Ectodermal cell (in vitro differentiated cells): Measurements from ENCODE around the gene LIMS2.

Source experiments
- H3K27ac ChIP-seq: 2 replicates; pipeline ENCODE4 v1.7.0; 2013; ENCODE audit warnings: mild to moderate bottlenecking, low read depth, low read length; ENCODE audit not compliant: insufficient read depth, poor library complexity, severe bottlenecking
- H3K27me3 ChIP-seq: 2 replicates; pipeline ENCODE4 v1.7.0; 2013; ENCODE audit warnings: mild to moderate bottlenecking, low read length; ENCODE audit not compliant: insufficient read depth, control insufficient read depth, poor library complexity, severe bottlenecking
- H3K36me3 ChIP-seq: one replicate; pipeline ENCODE4 v1.7.0; 2013; ENCODE audit warnings: low read length; ENCODE audit not compliant: control insufficient read depth, insufficient read depth
- H3K4me1 ChIP-seq: one replicate; pipeline ENCODE4 v1.7.0; 2013; ENCODE audit warnings: low read length; ENCODE audit not compliant: control insufficient read depth, insufficient read depth
- H3K4me3 ChIP-seq: 2 replicates; pipeline ENCODE4 v1.7.0; 2013; ENCODE audit warnings: low read depth, low read length, control low read depth; ENCODE audit not compliant: insufficient read depth
- H3K9me3 ChIP-seq: 2 replicates; pipeline ENCODE4 v1.7.0; 2013; ENCODE audit warnings: mild to moderate bottlenecking, low read length, moderate library complexity; ENCODE audit not compliant: control insufficient read depth
- WGBS, 2 experiments: methylation state at CpG; one replicate each; pipeline ENCODE4 v1.1.7; 2013; ENCODE audit warnings: missing lambda C conversion rate in 2 of 2; 5-methylcytosine and 5-hydroxymethylcytosine counted together

Gene LIMS2

DNA sequence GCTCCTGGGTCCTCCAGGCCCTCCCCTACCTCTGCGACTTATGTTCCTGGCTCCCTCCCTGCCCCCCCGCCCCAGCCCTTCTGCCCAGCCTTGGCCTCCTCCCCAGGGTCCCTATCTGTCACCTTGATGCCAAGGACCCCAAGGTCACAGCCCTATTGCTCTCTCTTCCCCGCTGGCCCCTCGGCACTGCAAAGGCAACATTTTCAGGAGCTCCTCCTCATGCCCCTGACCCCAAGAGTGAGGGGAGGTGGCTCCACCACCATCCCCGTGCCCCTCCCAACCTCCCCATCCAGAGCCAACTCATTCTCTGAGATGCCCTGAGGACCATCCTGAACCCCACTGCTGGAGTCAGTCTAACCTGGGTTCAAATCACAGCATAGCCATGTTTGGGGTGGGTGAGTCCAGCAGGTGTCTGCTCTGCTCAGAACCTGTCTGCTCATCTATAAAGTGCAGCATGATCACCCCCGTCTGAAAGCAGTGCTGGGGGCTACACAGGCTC is 11.7 kb downstream of the LIMS2 start:
- H3K9me3 ChIP-seq: no peaks in the 10 kb centered on the region
- H3K27me3 ChIP-seq: peaks cover 39% of the 10 kb centered on the region
- H3K4me3 ChIP-seq: peak overlapping the region; percentile 17
- H3K4me1 ChIP-seq: peaks cover 9% of the 10 kb centered on the region
- WGBS, 2 experiments: 82 to 85% methylated on average over 6 of the region's 6 CpGs
- H3K36me3 ChIP-seq: no peaks in the 10 kb centered on the region
- no peak overlapping the region for H3K27ac ChIP-seq

- WGBS, 2 experiments: 83% methylated on average over 9 of the region's 9 CpGs
- H3K9me3 ChIP-seq: no peaks in the 10 kb centered on the region
- no peaks in the 10 kb centered on the region for H3K36me3 ChIP-seq
- H3K4me1 ChIP-seq: peaks cover 9% of the 10 kb centered on the region
- no peak overlapping the region for H3K4me3 ChIP-seq
- peaks cover 39% of the 10 kb centered on the region for H3K27me3 ChIP-seq
- no peak overlapping the region for H3K27ac ChIP-seq
Measured at GRCh38 chr2:127662937-127663565, 12.3 kb downstream of the LIMS2 start.

DNA sequence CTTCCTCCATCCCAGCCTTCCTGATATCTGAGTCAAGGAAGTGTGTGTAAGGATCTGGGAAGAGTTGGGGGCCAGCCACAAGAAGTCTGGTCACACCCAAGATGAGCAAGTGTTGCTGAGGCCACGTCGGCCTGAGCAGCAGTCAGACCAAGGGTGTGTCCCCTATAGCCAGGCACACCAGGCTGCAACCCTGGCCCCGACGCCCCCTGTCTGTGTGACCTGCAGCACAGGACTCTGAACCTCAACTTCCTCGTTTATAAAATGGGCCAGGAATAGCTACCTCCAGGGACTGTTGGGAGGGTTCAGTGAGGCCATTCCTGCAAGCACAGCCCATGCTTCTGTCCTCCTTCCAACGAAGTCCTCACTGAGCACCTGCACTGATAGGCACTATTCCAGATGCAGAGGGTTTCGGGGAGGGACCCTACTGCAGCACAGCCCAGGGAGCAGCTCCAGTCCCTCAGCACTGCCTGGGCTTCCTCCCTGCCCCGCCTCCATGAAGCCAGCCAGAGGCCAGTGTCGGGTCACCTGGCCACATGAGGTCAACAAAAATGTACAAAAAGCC is 13.3 kb downstream of the LIMS2 start:
- 86 to 87% methylated on average over 9 of the region's 9 CpGs for WGBS, 2 experiments
- no peak overlapping the region for H3K4me3 ChIP-seq
- H3K4me1 ChIP-seq: peaks cover 9% of the 10 kb centered on the region
- no peak overlapping the region for H3K27ac ChIP-seq
- no peaks in the 10 kb centered on the region for H3K9me3 ChIP-seq
- peaks cover 36% of the 10 kb centered on the region for H3K27me3 ChIP-seq
- no peaks in the 10 kb centered on the region for H3K36me3 ChIP-seq

- 93% methylated on average over 14 of the region's 14 CpGs for WGBS, 2 experiments
- peaks cover 35% of the 10 kb centered on the region for H3K27me3 ChIP-seq
- H3K4me3 ChIP-seq: no peak overlapping the region
- H3K36me3 ChIP-seq: no peaks in the 10 kb centered on the region
- H3K4me1 ChIP-seq: peaks cover 9% of the 10 kb centered on the region
- no peaks in the 10 kb centered on the region for H3K9me3 ChIP-seq
- no peak overlapping the region for H3K27ac ChIP-seq
Measured at GRCh38 chr2:127661072-127661649, 14.2 kb downstream of the LIMS2 start.

DNA sequence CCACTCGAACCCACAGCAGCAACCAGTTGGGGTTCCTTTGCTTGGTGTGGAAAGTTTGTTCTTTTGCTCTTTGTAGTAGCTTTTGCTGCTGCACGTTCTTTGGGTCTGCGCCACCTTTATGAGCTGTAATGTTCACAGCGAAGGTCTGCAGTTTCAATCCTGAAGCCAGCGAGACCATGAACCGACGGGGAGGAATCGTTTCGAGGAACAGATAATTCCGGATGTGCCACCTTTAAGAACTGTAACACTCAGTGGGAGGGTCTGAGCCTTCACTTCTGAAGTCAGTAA is 15.1 kb downstream of the LIMS2 start:
- H3K4me3 ChIP-seq: no peak overlapping the region
- no peak overlapping the region for H3K27ac ChIP-seq
- no peaks in the 10 kb centered on the region for H3K9me3 ChIP-seq
- 95 to 98% methylated on average over 10 of the region's 10 CpGs for WGBS, 2 experiments
- H3K36me3 ChIP-seq: no peaks in the 10 kb centered on the region
- H3K4me1 ChIP-seq: peaks cover 17% of the 10 kb centered on the region
- H3K27me3 ChIP-seq: peaks cover 26% of the 10 kb centered on the region

DNA sequence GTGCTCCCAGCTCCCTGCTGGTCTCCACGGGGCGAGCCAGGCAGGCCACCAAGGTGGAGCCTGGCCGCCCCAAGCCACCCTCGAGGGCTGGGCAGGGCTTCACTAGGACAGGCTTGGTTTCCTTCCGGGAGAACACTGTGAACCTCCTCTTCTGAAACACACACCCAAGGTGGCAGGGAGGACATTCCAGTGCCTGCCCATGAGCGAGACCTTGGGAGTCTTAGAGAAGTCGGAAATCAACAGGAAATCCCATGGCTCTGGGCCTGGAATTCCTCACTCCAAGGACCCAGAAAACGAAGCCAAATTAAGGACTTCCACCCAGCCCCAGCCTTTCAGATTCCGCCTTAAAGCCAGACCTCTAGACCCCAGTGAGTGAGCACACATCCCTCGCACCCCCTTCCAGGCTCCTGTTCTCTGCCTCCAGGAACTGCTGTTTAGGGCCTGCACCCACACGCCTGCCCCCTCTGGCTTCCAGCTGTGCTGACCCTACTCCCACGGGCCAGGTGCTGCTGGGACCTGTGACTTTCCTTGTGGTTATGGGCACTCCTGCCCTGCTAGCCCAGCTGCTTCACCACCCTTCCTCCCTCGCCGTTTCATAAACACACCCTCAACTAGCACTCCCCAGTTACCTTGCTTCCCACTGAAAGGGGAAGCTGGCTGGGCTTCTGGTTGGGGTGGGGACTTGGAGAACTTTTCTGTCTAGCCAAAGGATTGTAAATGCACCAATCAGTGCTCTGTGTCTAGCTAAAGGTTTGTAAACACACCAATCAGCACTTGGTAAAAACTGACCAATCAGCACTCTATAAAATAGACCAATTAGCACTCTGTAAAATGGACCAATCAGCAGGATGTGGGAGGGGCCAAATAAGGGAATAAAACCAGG is 15.7 kb downstream of the LIMS2 start:
- no peak overlapping the region for H3K27ac ChIP-seq
- no peaks in the 10 kb centered on the region for H3K36me3 ChIP-seq
- H3K27me3 ChIP-seq: peaks cover 20% of the 10 kb centered on the region
- H3K4me1 ChIP-seq: peaks cover 23% of the 10 kb centered on the region
- H3K4me3 ChIP-seq: no peak overlapping the region
- no peaks in the 10 kb centered on the region for H3K9me3 ChIP-seq
- 90 to 92% methylated on average over 14 of the region's 14 CpGs for WGBS, 2 experiments

DNA sequence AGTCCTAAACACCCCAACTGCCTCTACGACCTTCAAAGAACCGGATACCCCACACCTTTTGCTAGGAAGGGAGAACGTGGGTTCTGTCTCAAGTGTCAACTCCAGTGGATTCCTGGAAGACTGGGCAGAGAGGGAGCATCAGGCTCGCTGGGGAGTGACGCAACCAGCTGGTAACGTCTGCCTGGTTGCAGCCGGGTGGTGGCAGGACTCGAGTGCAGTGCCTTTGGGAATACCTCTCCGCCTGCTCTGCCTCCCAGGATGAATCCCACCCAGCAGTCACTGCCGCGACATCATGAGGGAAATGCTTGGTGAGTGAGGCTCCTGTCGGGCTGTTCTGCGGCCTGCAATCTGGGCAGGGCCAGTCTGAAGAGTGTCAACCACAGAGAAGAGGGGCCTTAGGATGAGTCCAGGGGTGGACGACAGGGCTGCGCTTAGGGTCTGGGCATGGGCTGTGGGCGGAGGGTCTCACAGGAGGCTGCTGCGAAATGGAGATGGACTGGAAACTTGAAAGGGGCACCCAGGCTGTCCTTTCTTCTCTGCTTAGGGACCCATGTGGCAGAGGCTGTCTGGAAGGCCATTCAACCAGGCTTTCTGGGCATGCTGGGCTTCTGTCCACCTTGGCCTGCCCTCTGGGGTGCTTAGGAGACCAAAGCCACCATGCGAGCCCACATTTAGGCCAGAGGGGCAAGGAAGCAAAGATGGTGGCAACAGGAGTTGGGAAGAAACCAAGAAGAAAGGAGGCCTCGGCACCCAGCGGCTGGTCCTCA is 16.5 kb downstream of the LIMS2 start:
- Histone ChIP-seq H3K27ac (no peak overlapping the region), H3K27me3 (peaks cover 12% of the 10 kb centered on the region), H3K4me3 (no peak overlapping the region), H3K4me1 (peaks cover 21% of the 10 kb centered on the region), H3K9me3 (no peaks in the 10 kb centered on the region), H3K36me3 (no peaks in the 10 kb centered on the region)
- WGBS, 2 experiments: 93 to 94% methylated on average over 20 of the region's 20 CpGs

GRCh38 chr2:127658146-127658545 is 17.2 kb downstream of the LIMS2 start:
- WGBS, 2 experiments: 92 to 93% methylated on average over 6 of the region's 6 CpGs
- no peaks in the 10 kb centered on the region for H3K9me3 ChIP-seq
- H3K36me3 ChIP-seq: no peaks in the 10 kb centered on the region
- peaks cover 5% of the 10 kb centered on the region for H3K27me3 ChIP-seq
- no peak overlapping the region for H3K4me3 ChIP-seq
- peaks cover 21% of the 10 kb centered on the region for H3K4me1 ChIP-seq
- H3K27ac ChIP-seq: no peak overlapping the region

- 94 to 97% methylated on average over 17 of the region's 17 CpGs for WGBS, 2 experiments
- no peaks in the 10 kb centered on the region for H3K36me3 ChIP-seq
Measured at GRCh38 chr2:127657232-127657595, 18.1 kb downstream of the LIMS2 start.

More at GRCh38 chr2:127657232-127657595, 18.1 kb downstream of the LIMS2 start:
- no peaks in the 10 kb centered on the region for H3K27me3 ChIP-seq
- H3K4me1 ChIP-seq: peaks cover 21% of the 10 kb centered on the region
- H3K4me3 ChIP-seq: no peak overlapping the region
- H3K27ac ChIP-seq: no peak overlapping the region
- H3K9me3 ChIP-seq: no peaks in the 10 kb centered on the region
